UCSD-AML1 (cell line): ENCODE results near the gene NKD2.
"Not testable (repeated sequence)": the region's sequence is repeated elsewhere in the genome, so short reads cannot be mapped to it uniquely, and the experiment has no call there.

Source experiments
- DNase-seq: peaks from one replicate; lab custom pipeline; 2025; ENCODE audit not compliant: unreplicated experiment; lab: John Stamatoyannopoulos, UW

NKD2 gene

GRCh38 chr5:1055896-1056610 lies 47.5 kb downstream of the NKD2 start:
- DNase-seq = no peak

GRCh38 chr5:1056611-1057484 lies 48.2 kb downstream of the NKD2 start:
- no peak for DNase-seq

GRCh38 chr5:1057485-1058082 lies 49.0 kb downstream of the NKD2 start:
- DNase-seq = no peak

DNA sequence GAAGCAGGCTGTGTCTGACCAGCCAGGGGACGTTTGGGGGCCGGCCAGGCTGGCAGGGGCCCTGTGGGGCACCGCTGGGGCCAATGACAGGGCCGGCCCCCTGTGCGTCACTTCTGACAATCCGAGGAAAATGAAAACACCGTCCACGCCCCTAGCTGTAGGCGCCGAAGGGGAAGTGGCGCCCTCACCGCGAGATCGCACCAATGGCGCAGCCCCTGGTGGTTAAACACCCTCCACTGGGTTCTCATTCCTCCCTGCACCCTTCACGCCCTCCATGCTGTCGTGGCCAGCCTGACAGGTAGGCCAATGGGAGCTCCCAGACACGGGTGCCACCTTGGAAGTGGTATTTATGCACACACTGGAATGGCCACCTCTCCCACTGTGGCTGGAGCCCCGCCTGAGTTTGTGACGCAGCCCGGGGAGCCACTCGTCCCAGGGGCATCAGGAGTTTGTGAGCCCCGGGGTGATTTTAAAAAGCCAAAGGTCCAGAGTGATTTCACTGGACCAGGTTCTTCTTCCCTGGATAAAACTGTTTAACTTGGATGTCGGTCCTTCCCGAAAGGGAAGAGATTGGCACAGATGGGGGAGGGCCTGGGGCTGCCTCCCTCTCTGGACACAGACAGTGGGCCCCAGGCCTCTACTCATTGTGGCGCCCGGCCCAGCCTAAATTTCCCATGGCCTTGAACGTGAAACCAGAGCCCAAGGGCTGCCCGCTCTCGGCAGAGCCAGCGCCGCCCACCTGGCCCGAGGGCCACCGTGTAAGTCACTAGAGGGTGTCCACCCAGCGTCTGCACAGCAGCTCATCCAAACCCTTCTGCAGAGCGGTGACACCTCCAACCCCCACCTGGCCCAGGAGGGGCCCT lies 49.7 kb downstream of the NKD2 start:
- no peak for DNase-seq

DNA sequence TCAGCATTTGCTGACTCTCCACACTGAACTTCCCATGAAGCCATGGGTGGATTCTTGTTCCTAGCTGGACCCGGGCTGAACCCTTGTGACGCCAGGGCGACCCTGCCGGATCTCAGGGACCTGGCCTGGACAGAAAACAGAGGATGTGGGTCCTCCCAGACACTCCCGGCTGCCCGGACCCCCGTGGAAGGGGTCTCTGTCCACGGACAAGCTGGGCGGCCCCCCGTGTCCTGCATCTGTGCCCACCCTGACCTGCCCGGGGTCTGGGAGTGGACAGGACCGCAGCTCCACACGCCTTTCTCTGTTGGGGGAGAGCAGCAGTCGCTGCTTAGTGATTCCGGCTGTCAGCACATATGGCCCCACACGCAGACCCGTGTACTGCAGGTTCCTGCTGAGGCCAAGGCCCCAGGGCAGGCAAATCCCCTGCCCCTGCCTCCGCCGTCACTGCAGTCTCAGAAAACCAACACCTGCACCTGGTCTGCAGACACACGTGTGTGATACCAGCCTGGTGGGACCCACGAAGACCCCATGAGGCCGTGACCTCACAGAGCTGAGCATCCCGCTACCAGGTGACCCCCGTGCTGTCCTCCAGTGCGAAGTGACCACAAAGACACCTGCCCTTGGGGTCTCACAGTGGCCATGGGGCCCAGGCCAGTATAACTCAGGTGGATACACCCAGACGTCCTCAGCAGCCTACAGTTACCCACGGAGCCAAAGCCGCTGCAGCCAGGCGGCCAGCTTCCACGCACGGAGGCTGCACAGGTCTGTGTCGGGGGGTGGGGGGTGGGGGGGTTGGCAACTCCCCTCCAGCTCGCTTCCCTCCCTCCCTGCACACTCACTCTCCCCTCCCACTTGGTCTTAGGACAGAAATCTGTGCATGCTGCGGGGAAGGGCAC lies 50.6 kb downstream of the NKD2 start:
- no peak for DNase-seq

DNA sequence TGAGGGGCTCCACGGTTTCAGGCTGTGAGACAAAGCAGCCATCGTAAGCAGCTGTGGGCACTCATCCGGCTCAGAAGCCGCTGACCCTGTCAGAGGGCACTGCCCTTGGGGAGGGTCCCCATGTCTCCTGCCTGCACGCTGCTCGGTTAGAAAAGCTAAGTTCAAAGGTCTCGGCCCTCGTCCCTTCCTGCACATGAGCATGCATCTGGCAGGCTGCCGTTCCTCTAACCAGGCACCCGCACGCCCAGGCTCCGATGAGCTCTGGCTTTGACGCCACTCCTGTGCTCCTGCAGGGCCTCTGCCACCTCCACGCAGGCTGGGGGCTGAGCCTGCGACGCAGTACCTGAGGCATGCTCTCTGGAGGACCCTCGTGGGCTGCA lies 51.3 kb downstream of the NKD2 start:
- no peak for DNase-seq

DNA sequence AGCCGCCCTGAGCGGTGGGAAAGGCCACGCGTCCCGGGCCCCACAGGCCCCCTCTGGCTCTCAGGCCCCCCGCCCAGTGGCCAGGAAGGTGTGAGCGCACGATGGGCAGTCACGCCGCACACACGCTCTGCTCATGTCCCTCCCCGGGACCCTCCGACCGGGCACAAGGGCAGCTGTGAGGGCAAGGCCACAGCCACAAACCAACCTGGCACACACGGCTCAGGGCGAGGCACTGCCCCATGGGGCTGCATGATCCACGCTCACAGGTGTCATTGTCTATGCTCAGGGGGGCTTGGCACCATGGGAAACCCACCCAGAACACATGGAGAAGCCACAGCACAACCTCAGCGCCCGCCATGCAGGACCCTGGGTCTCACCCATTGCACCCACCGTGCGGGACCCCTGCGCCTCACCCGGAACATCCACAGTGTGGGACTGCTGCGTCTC lies 52.0 kb downstream of the NKD2 start:
- no peak for DNase-seq

GRCh38 chr5:1061292-1061691 lies 52.7 kb downstream of the NKD2 start:
- not testable (repeated sequence) for DNase-seq

GRCh38 chr5:1061916-1062315 lies 53.3 kb downstream of the NKD2 start:
- no peak for DNase-seq

GRCh38 chr5:1062761-1063568 lies 54.4 kb downstream of the NKD2 start:
- no peak for DNase-seq

GRCh38 chr5:1063661-1064382 lies 55.2 kb downstream of the NKD2 start:
- DNase-seq = no peak

DNA sequence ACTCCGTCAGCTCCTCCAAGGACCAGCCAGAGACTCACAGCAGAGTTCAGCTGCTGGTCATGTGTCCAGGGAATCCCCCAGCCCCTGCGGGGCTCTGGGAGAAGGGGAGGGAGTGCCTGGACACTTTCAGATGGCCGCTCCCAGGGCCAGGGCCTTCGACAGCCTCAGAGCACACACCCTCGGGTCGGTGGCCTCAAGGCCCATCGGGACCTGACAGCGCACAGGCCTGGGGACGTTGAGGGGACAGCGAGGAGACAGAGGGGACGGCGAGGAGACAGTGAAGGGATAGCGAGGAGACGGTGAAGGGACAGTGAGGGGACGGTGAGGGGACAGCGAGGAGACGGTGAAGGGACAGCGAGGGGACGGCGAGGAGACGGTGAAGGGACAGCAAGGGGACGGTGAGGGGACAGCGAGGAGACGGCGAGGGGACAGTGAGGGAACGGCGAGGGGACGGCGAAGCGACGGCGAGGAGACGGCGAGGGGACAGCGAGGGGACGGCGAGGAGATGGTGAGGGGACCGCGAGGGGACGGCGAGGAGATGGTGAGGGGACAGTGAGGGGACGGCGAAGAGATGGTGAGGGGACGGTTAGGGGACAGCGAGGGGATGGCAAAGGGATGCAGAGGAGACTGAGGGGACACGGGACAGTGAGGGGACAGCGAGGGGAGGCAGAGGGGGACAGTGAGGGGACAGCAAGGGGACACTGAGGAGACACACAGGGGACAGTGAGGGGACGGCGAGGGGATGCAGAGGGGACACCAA lies 56.0 kb downstream of the NKD2 start:
- no peak for DNase-seq

DNA sequence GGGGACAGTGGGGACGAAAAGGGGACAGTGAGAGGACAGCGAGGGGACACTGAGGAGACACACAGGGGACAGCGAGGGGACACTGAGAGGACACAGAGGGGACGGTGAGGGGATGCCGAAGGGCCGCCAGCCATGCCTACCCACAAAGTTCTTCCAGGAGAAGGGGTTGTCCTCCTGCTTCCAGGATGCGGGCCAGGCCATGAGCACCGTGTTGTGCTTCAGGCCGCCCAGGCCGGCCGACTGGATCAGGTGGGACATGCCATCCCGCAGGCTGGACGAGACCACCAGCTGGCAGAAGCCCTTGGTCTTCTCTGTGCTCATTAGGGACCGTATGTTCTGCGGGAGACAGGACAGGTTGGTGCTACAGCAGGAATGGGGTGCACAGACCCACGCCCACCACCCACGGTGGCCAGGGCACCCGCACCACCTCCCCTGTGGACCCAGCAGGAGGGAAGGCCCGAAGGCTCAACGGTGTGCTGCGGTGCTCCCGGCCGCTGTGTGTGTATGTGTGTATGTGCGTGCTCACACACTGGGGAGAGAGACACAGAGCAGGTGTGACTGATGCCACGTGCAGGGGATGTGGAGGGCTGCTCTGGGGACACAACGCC lies 56.6 kb downstream of the NKD2 start:
- no peak for DNase-seq

- no peak for DNase-seq
Observed at GRCh38 chr5:1065891-1066650, 57.5 kb downstream of the NKD2 start.

DNA sequence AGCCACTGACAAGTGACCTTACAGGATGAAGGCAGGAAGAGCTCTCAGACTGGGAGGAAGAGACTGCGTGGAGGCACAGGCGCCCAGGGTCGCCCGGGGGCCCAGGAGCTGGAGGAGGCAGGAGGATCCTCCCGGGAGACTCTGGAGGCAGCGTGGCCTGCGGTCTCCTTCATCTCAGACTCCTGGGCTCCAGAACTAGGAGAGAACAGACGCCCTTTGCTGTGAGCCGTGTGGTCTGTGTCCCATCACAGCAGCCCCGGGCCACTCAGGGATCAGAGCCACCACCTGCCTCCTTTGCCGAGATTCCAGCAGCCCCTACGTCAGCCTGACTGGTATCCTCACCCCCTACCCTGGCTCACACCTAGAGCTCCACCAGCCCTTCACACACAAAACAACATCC lies 58.1 kb downstream of the NKD2 start:
- no peak for DNase-seq
